Measurements from ENCODE around the gene BCAS1.

The BCAS1 gene

DNA sequence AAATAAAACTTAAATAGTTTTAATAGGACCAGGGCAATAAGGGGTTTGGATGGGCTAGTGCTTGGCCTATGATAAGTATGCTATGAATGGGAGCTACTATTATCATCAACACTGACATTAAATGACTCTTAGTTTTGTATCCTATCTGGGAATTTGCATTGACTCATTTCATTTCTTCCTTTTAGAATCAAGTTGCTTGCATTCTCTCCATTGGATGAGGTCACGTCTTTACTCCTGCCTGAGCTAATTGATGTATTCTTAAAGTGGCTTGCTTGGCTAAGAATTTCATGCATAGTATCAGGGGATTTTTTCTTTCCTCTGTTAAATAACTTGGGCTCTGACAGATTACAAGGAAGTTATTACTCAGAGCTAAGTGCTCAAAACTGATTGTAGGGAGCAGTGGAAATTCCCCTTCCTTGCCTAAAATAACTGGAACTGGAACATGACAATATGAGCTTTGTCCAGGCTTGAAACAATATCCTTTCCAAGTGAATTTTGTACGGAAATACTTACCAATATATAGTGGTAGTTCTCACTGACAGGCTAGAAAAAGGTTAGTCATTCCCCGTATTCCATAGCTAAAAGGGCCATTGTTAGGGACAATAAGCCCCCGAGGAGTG, 169.9 kb downstream of the BCAS1 start:
- DNase-seq: no peak

- peak; percentile 20 for DNase-seq
These were observed 170.8 kb downstream of the BCAS1 start for GRCh38 chr20:53899351-53900167.

DNA sequence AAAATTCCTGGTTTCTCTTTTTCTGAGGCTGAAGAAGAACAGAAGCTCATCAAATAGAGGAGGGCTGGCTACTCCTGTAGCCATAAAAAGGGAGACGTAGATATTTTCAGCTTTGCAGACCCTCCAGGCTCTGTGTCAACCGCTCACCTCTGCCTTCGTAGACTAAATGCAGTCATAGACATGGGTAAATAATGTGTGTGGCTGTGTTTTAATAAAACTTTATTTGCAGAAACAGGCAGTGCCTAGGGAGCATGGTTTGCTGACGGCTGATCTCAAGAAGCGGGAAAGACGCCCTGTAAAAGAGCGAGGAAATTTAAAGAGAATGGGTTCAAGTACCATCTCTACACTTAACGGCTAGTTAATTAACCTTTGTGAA, 171.8 kb downstream of the BCAS1 start:
- no peak for DNase-seq

DNA sequence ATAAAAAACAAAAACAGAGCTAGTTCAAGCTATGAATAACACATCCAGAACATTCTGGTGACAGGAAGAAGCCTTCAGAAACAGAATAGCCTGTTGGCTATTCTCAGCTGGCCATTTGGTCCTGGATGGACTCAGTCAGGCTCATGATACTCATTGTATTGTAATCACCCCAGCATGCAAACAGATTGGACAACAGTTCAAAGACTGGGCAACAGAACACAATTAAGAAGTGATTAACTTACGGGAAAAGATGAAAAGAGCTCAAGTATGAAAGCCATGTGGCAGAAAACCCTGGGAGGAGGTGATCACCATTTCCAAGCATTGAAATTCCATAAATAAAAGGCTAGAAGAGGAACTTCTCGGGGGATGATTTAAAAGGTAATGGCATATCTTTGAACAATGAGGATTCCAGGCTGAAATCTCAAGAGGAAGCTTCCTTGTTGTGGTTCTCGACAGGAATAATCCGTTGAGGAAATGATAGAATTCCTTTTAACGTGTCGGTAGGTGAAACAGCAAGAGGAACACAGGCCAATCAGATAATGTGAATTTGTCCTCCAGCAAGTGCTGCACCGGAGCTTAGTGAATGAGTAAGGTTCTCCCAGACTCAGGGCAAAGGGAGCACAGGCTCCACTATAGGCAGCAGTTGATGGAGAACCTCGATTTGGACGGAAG, 172.4 kb downstream of the BCAS1 start:
- no peak for DNase-seq

- DNase-seq: no peak
These were observed 173.7 kb downstream of the BCAS1 start for GRCh38 chr20:53896647-53897046.

DNA sequence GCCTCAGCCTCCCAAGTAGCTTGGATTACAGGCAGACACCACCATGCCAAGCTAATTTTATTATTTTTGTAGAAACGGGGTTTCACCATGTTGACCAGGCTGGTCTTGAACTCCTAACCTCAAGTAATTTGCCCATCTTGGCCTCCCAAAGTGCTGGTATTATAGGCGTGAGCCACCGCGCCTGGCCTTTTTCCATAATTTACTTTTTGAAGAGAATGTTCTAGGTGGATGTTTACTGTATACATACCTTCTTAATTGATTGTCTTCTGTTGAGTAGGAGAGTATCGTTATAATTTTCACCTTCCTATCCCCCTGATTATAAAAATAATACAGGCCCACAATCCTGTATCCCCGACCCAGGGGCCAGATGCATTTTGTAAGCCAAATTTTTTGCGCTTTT, 174.4 kb downstream of the BCAS1 start:
- DNase-seq: no peak

DNA sequence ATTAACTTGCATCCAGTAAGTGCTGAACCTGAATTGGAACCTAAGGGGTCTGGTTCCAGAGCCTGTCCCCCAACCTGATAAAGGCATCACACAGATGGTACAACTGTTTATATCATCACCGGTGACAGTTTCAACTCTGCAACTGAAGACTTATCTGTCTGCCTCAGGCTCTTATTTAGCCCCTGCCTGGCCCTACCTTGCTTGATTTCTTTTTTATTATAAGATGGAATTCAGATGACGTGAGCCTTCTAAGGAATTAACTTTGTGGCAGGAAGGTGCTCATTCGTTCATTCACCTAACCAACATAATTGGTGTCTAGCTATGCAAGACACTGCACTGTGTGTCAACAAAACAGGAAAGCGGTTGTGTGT, 175.0 kb downstream of the BCAS1 start:
- DNase-seq: no peak

- no peak for DNase-seq
These were observed 175.5 kb downstream of the BCAS1 start for GRCh38 chr20:53894707-53895384.

Data from effector CD8-positive, alpha-beta T cell (primary cell).